H9 (cell line): ENCODE results near the gene GALNT13. TPM values are rescaled to one million over a fixed set of nuclear protein-coding genes. Genes with fewer than 3 reads are reported as not detected.

Experiments used
- DNase-seq: peaks from one replicate; pipeline ENCODE4 v3.0.0-alpha.2; 2017
- H2AFZ ChIP-seq: one replicate; pipeline ENCODE4 v1.6.1; 2013; ENCODE audit warnings: mild to moderate bottlenecking, low read length, control low read depth, moderate library complexity
- H2AK5ac ChIP-seq: 2 replicates; pipeline ENCODE4 v1.6.1; 2013; ENCODE audit warnings: low read length, control low read depth, mixed read lengths; ENCODE audit not compliant: insufficient read length
- H2BK120ac ChIP-seq: one replicate; pipeline ENCODE4 v1.6.1; 2013; ENCODE audit warnings: low read depth, mild to moderate bottlenecking, low read length, control low read depth, inconsistent platforms; ENCODE audit not compliant: poor library complexity, severe bottlenecking
- H2BK12ac ChIP-seq: 2 replicates; pipeline ENCODE4 v1.6.1; 2013; ENCODE audit warnings: low read length, control low read depth, mixed read lengths, low read depth; ENCODE audit not compliant: insufficient read length
- H2BK15ac ChIP-seq: 2 replicates; pipeline ENCODE4 v1.6.1; 2013; ENCODE audit warnings: low read depth, low read length, control low read depth
- H2BK20ac ChIP-seq: one replicate; pipeline ENCODE4 v1.6.1; 2013; ENCODE audit warnings: low read depth, mild to moderate bottlenecking, low read length, control low read depth, inconsistent platforms; ENCODE audit not compliant: poor library complexity, severe bottlenecking
- H2BK5ac ChIP-seq: 2 replicates; pipeline ENCODE4 v1.6.1; 2013; ENCODE audit warnings: low read length, control low read depth, mixed read lengths; ENCODE audit not compliant: insufficient read length
- H3K14ac ChIP-seq: 2 replicates; pipeline ENCODE4 v1.6.1; 2013; ENCODE audit warnings: low read length, control low read depth; ENCODE audit not compliant: insufficient read depth
- H3K18ac ChIP-seq: 2 replicates; pipeline ENCODE4 v1.6.1; 2013; ENCODE audit warnings: low read depth, mild to moderate bottlenecking, mixed read lengths, low read length, control low read depth; ENCODE audit not compliant: insufficient read length
- H3K23ac ChIP-seq: 2 replicates; pipeline ENCODE4 v1.6.1; 2013; ENCODE audit warnings: low read length, control low read depth, mixed read lengths, low read depth; ENCODE audit not compliant: insufficient read length
- H3K23me2 ChIP-seq: 2 replicates; pipeline ENCODE4 v1.6.1; 2013; ENCODE audit warnings: low read depth, mild to moderate bottlenecking, mixed read lengths, low read length, control low read depth; ENCODE audit not compliant: insufficient read length, poor library complexity, severe bottlenecking
- H3K27ac ChIP-seq: 2 replicates; pipeline ENCODE4 v1.5.1; 2013; ENCODE audit warnings: low read length, control low read depth, mixed read lengths, low read depth; ENCODE audit not compliant: insufficient read length
- H3K27me3 ChIP-seq: 2 replicates; pipeline ENCODE4 v1.6.1; 2013; ENCODE audit warnings: low read length, control low read depth, inconsistent platforms; ENCODE audit not compliant: insufficient read depth
- H3K4ac ChIP-seq: 2 replicates; pipeline ENCODE4 v1.6.1; 2013; ENCODE audit warnings: low read depth, mild to moderate bottlenecking, control low read depth, inconsistent platforms, low read length, moderate library complexity
- H3K4me1 ChIP-seq: 2 replicates; pipeline ENCODE4 v1.6.1; 2013; ENCODE audit warnings: low read length, control low read depth, inconsistent platforms; ENCODE audit not compliant: insufficient read depth
- H3K4me2 ChIP-seq: 2 replicates; pipeline ENCODE4 v1.6.1; 2013; ENCODE audit warnings: low read length, control low read depth, mixed read lengths; ENCODE audit not compliant: insufficient read length, insufficient read depth
- H3K56ac ChIP-seq: 2 replicates; pipeline ENCODE4 v1.6.1; 2013; ENCODE audit warnings: low read depth, mild to moderate bottlenecking, mixed read lengths, low read length, control low read depth; ENCODE audit not compliant: insufficient read length
- H3K79me1 ChIP-seq: 2 replicates; pipeline ENCODE4 v1.6.1; 2013; ENCODE audit warnings: low read depth, mild to moderate bottlenecking, moderate library complexity, low read length, control low read depth, inconsistent platforms; ENCODE audit not compliant: insufficient read depth, poor library complexity, severe bottlenecking
- H3K79me2 ChIP-seq: 2 replicates; pipeline ENCODE4 v1.6.1; 2013; ENCODE audit warnings: low read length, control low read depth, inconsistent platforms; ENCODE audit not compliant: insufficient read depth
- H3K9ac ChIP-seq: 2 replicates; pipeline ENCODE4 v1.6.1; 2013; ENCODE audit warnings: low read length, control low read depth, mixed read lengths; ENCODE audit not compliant: insufficient read length; ENCODE audit errors: extremely low read depth
- H3K9me3 ChIP-seq: one replicate; pipeline ENCODE4 v1.6.1; 2013; ENCODE audit warnings: low read depth, low read length, inconsistent platforms; ENCODE audit not compliant: control insufficient read depth
- H3T11ph ChIP-seq: one replicate; pipeline ENCODE4 v1.6.1; 2013; ENCODE audit warnings: mild to moderate bottlenecking, low read length, control low read depth, inconsistent platforms
- H4K20me1 ChIP-seq: one replicate; pipeline ENCODE4 v1.6.1; 2013; ENCODE audit not compliant: control insufficient read depth, insufficient read length, insufficient read depth
- H4K5ac ChIP-seq: 2 replicates; pipeline ENCODE4 v1.6.1; 2013; ENCODE audit warnings: low read depth, mild to moderate bottlenecking, mixed read lengths, low read length, control low read depth; ENCODE audit not compliant: insufficient read length
- H4K8ac ChIP-seq: replicated peaks from 2 replicates; pipeline ENCODE4 v1.6.1; 2013; ENCODE audit warnings: low read length, control low read depth, mixed read lengths, low read depth; ENCODE audit not compliant: insufficient read length
- H4K91ac ChIP-seq: 2 replicates; pipeline ENCODE4 v1.6.1; 2013; ENCODE audit warnings: low read depth, mild to moderate bottlenecking, moderate library complexity, mixed read lengths, low read length, control low read depth; ENCODE audit not compliant: insufficient read length
- H3K27ac Mint-ChIP-seq, 3 experiments: 2 replicates in 2 of 3; 3 replicates in 1 of 3; pipeline ENCODE4 v1.8.0; 2020 to 2021; ENCODE audit warnings: mixed read lengths in 3 of 3, mild to moderate bottlenecking in 1 of 3, moderate library complexity in 1 of 3
- H3K27me3 Mint-ChIP-seq: 2 replicates; pipeline ENCODE4 v1.8.0; 2021; ENCODE audit warnings: low read depth, mild to moderate bottlenecking, moderate library complexity, mixed read lengths
- H3K36me3 Mint-ChIP-seq, 3 experiments: 2 replicates in 2 of 3; 3 replicates in 1 of 3; pipeline ENCODE4 v1.8.0; 2020 to 2021; ENCODE audit warnings: low read depth in 3 of 3, mixed read lengths in 3 of 3; ENCODE audit not compliant: insufficient read depth in 1 of 3
- H3K4me1 Mint-ChIP-seq, 2 experiments: 2 replicates each; pipeline ENCODE4 v1.8.0; 2020; ENCODE audit warnings: mixed read lengths in 2 of 2
- H3K4me3 Mint-ChIP-seq, 2 experiments: 2 replicates in 1 of 2; 3 replicates in 1 of 2; pipeline ENCODE4 v1.8.0; 2020 to 2021; ENCODE audit warnings: mild to moderate bottlenecking in 2 of 2, mixed read lengths in 2 of 2, moderate library complexity in 1 of 2
- H3K9me3 Mint-ChIP-seq, 2 experiments: 2 replicates in 1 of 2; 3 replicates in 1 of 2; pipeline ENCODE4 v1.8.0; 2020; ENCODE audit warnings: mild to moderate bottlenecking in 2 of 2, mixed read lengths in 2 of 2, moderate library complexity in 1 of 2
- CTCF ChIP-seq: fragments of 200-600 bp; sonication (generic); conservative IDR thresholded peaks from 3 replicates; pipeline ENCODE4 v1.8.0; 2021; ENCODE audit warnings: antibody characterized with exemption, mild to moderate bottlenecking
- WGBS: extraction: QIAGEN DNeasy Blood & Tissue Kit; methylation state at CpG from one replicate; pipeline ENCODE4 v1.1.7; 2013; ENCODE audit warnings: missing lambda C conversion rate, low lambda C conversion rate, mixed read lengths; ENCODE audit not compliant: insufficient read length; ENCODE audit errors: extremely low coverage; 5-methylcytosine and 5-hydroxymethylcytosine counted together
- total RNA-seq: library from RNA; stranded (reverse); gene quantifications from 2 replicates; pipeline ENCODE4 v1.2.1, GENCODE V29; 2021

GALNT13 gene
- total RNA-seq, 1 experiment from 2014 or later = 6.6 TPM

- Histone ChIP-seq H3K79me2 (no peaks in the 10 kb centered on the region), H3K56ac (no peak overlapping the region), H3K79me1 (no peaks in the 10 kb centered on the region), H3K14ac (no peak overlapping the region), H3K4me2 (no peak overlapping the region), H4K8ac (no peak overlapping the region), H3K4me1 (peaks cover 4% of the 10 kb centered on the region; the same call in 1 of the 2 replicates), H3K9me3 (no peaks in the 10 kb centered on the region), H3K23ac (no peak overlapping the region), H3K27me3 (no peaks in the 10 kb centered on the region), H2BK20ac (no peak overlapping the region), H2AK5ac (no peak overlapping the region), H2BK5ac (no peak overlapping the region), H2AFZ (no peak overlapping the region), H4K91ac (no peak overlapping the region), H3K4ac (no peak overlapping the region), H2BK15ac (no peak overlapping the region), H3K18ac (no peak overlapping the region), H3K27ac (no peak overlapping the region), H3K9ac (no peak overlapping the region), H3T11ph (no peak overlapping the region), H2BK120ac (no peak overlapping the region), H4K20me1 (no peaks in the 10 kb centered on the region), H2BK12ac (no peak overlapping the region), H4K5ac (no peak overlapping the region), H3K23me2 (no peaks in the 10 kb centered on the region)
- Mint-ChIP-seq H3K27ac (no peak overlapping the region), H3K4me3 (no peak overlapping the region), H3K4me1 (peaks cover 14% of the 10 kb centered on the region in 2 experiments), H3K27me3 (no peaks in the 10 kb centered on the region), H3K9me3 (no peaks in the 10 kb centered on the region), H3K36me3 (no peaks in the 10 kb centered on the region; a peak in 1 of 7 replicates)
- no CpG with 5 or more reads among the region's 1 CpG for WGBS
- TF ChIP-seq CTCF = no peak
- no peak for DNase-seq
These were observed 372.0 kb downstream of the GALNT13 start for GRCh38 chr2:154243685-154244084.
